ENCODE data around the gene ZNF264. TPM values are rescaled to one million over a fixed set of nuclear protein-coding genes. Genes with fewer than 3 reads are reported as not detected.

The ZNF264 gene
- total and polyA plus RNA-seq, 9 donors: 7.0 to 56.6 (median 40.7) TPM

DNA sequence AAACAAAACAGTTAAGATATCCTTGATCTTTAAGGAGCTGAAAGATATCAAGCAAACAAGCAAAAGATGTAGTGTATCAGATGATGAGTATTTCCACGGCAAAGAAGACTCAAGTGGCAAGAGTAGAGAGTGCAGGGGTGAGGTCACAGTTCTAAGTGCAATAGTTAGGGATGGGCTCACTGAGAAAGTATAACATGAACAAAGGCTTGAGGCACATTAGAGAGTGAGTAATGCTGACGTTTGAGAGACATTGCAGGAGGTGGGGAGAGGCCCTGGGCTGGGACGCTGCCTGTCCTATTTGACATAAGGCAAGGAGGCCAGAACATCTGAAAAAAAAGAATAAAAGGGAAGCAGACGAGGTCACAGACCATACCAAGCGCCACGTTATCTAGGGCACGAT lies 25.5 kb upstream of the ZNF264 start:
- 69 to 77% (median 72%) methylated on average over 7 of the region's 7 CpGs for WGBS, 3 donors
- Histone ChIP-seq H3K27ac (no peak overlapping the region), H3K4me1 (ENCODE audit: insufficient read depth) (no peaks in the 10 kb centered on the region), H3K36me3 (no peaks in the 10 kb centered on the region), H3K9me3 (no peaks in the 10 kb centered on the region), H3K27me3 (no peaks in the 10 kb centered on the region), H3K4me3 (no peak overlapping the region)
- intact Hi-C loops (cut with DNase I): no loop called here
- TF ChIP-seq EP300 (IDR thresholded peaks at IDR 0.05) (no peak), POLR2A (IDR thresholded peaks at IDR 0.05) (no peak)
- TF ChIP-seq, protein P1, sequence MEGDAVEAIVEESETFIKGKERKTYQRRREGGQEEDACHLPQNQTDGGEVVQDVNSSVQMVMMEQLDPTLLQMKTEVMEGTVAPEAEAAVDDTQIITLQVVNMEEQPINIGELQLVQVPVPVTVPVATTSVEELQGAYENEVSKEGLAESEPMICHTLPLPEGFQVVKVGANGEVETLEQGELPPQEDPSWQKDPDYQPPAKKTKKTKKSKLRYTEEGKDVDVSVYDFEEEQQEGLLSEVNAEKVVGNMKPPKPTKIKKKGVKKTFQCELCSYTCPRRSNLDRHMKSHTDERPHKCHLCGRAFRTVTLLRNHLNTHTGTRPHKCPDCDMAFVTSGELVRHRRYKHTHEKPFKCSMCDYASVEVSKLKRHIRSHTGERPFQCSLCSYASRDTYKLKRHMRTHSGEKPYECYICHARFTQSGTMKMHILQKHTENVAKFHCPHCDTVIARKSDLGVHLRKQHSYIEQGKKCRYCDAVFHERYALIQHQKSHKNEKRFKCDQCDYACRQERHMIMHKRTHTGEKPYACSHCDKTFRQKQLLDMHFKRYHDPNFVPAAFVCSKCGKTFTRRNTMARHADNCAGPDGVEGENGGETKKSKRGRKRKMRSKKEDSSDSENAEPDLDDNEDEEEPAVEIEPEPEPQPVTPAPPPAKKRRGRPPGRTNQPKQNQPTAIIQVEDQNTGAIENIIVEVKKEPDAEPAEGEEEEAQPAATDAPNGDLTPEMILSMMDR (IDR thresholded peaks at IDR 0.05): no peak
- DNase-seq: no peak

DNA sequence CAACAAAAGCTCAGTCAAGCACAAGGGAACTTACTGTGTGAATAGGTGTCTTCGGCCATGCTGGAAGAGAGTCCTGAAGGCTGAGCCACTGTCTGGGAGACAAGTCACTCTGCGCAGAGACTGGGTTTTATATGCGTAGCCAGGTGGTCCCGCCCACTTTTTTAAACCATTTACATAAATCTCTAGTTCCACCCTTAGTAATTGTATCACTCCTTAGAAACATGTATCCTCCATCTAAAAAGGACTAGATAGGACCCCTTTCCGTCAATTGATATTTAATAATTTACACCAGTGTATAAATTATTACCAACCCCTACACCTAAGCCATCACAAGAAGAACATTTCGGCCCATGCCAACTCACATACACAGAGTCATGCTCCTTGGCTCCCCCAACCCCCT lies 23.9 kb upstream of the ZNF264 start, which contains the start of gene DUXA:
Gene DUXA (minus strand): TSS at position 101 of the 400 bp plus-strand sequence. CDS start 42 bp downstream, at position 59.
- no peak for DNase-seq

DNA sequence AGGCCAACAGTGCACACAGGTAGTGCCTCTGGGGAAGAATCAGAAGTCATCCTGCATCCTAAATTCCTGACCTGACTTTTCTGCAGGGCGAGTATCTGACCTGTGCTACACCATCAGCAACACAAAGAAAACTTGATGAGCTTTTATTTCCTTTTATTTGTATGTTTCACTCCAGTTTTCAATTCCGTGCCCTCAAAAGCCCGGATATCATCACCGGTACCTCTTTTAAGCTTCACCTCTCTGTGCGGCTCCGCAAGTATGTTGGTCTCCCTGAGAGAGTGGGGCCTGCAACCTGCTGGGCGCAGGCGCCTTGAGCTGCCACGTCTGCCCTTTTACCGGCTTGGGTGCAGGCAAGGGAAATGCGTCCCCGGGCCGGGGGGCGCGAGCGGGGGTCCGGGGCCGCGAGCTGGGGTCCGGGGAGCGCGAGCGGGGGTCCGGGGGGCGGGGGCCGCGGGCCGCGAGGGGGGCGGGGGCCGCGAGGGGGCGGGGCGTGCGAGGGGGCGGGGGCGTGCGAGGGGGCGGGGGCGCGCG lies 19.7 kb upstream of the ZNF264 start:
- Histone ChIP-seq H3K9me3 (peaks cover 0 to 3% of the 10 kb centered on the region in 2 donors), H3K27ac (peak overlapping the region in 1 of 2 donors; percentile 54), H3K4me1 (ENCODE audit: insufficient read depth) (no peaks in the 10 kb centered on the region), H3K36me3 (no peaks in the 10 kb centered on the region), H3K4me3 (peak overlapping the region; percentile 46), H3K27me3 (no peaks in the 10 kb centered on the region)
- no peak for TF ChIP-seq POLR2A (IDR thresholded peaks at IDR 0.05)
- no peak for TF ChIP-seq EP300 (IDR thresholded peaks at IDR 0.05)
- TF ChIP-seq, protein P1 (IDR thresholded peaks at IDR 0.05): no peak
- intact Hi-C loops (cut with DNase I): no loop called here
- WGBS, 3 donors: 2 to 8% (median 5%) methylated on average over 9 to 35 of the region's 42 CpGs
- DNase-seq: peak; percentile 34 to 62 (median 62)

More for the DNA sequence above, 23.9 kb upstream of the ZNF264 start, which contains the start of gene DUXA:
- no peak within 1 kb of the TSS for H3K4me3 ChIP-seq
- no peak within 1 kb of the TSS for H3K27ac ChIP-seq
- no peaks in the 10 kb centered on the region for H3K27me3 ChIP-seq
- H3K36me3 ChIP-seq: no peaks in the 10 kb centered on the region
- 80 to 83% (median 81%) methylated on average over 6 of the region's 6 CpGs for WGBS, 3 donors
- no peak for TF ChIP-seq POLR2A (IDR thresholded peaks at IDR 0.05)
- TF ChIP-seq, protein P1 (IDR thresholded peaks at IDR 0.05): no peak
- no peak for TF ChIP-seq EP300 (IDR thresholded peaks at IDR 0.05)
- no peaks in the 10 kb centered on the region for H3K4me1 ChIP-seq (ENCODE audit: insufficient read depth)
- intact Hi-C loops (cut with DNase I): no loop called here
- no peaks in the 10 kb centered on the region for H3K9me3 ChIP-seq

DNA sequence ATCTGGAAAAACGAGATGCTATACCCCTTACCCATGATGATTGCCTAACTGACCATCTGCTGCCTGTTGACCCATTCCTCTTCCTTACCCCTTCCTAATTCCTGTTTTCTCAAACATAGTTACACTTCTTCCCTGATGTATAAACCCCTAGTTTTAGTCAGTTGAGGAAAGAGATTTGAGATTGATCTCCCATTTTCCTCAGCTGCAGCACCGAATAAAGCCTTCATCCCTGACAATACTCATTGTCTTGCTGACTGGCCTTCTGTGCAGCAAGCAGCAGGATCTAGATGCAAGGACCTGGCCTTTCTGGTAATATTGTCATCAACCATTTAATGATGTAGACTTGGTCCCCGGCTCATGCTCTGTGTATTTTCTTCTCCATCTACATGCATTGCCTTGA lies 999 bp upstream of the ZNF264 start:
- Histone ChIP-seq H3K27ac (no peak overlapping the region), H3K9me3 (peaks cover 0 to 5% of the 10 kb centered on the region in 2 donors), H3K36me3 (no peaks in the 10 kb centered on the region), H3K27me3 (no peaks in the 10 kb centered on the region), H3K4me1 (ENCODE audit: insufficient read depth) (peaks cover 13% of the 10 kb centered on the region), H3K4me3 (no peak overlapping the region)
- no peak for DNase-seq
- TF ChIP-seq, protein P1 (IDR thresholded peaks at IDR 0.05): no peak
- TF ChIP-seq EP300 (IDR thresholded peaks at IDR 0.05) (no peak), POLR2A (IDR thresholded peaks at IDR 0.05) (no peak)
- intact Hi-C loops (cut with DNase I): loop anchor here in 1 of 4 donors (2.0 kb wide), 1 partner anchor 30 kb away; no protein-coding TSS in a partner anchor
- WGBS, 3 donors: 91 to 95% (median 93%) methylated on average over 3 of the region's 3 CpGs

Data from ovary (tissue), 9 donors.